Kidney (tissue), 14 donors: Measurements from ENCODE around the gene HK1. TPM values are rescaled to one million over a fixed set of nuclear protein-coding genes. Genes with fewer than 3 reads are reported as not detected.

Experiments
- DNase-seq, 5 donors: peaks; one replicate each; pipeline ENCODE4 v3.0.0-alpha.2; 2013 to 2020
- FAIRE-seq: peaks from 2 replicates; lab custom pipeline; 2012; peaks lifted over from hg19 to GRCh38; lab: Jason Lieb, UNC
- H3K27ac ChIP-seq, 2 donors: one replicate each; pipeline ENCODE4 v1.7.0; 2013; ENCODE audit warnings: low read depth in 2 of 2, low read length in 2 of 2, inconsistent platforms in 1 of 2
- H3K27me3 ChIP-seq: one replicate; pipeline ENCODE4 v1.7.1; 2013; ENCODE audit warnings: low read length, inconsistent platforms; ENCODE audit not compliant: control insufficient read depth, insufficient read depth
- H3K36me3 ChIP-seq, 3 donors: one replicate each; pipeline versions ENCODE4 v1.7.0 to v1.7.1; 2013; ENCODE audit warnings: low read length in 3 of 3, control low read depth in 1 of 3, inconsistent platforms in 1 of 3; ENCODE audit not compliant: insufficient read depth in 3 of 3, control insufficient read depth in 2 of 3
- H3K4me1 ChIP-seq, 3 donors: one replicate each; pipeline versions ENCODE4 v1.7.0 to v1.7.1; 2013; ENCODE audit warnings: low read length in 3 of 3, inconsistent platforms in 1 of 3, low read depth in 1 of 3; ENCODE audit not compliant: control insufficient read depth in 2 of 3, insufficient read depth in 2 of 3
- H3K4me3 ChIP-seq, 3 donors: one replicate each; pipeline versions ENCODE4 v1.7.0 to v1.8.1; 2013; ENCODE audit warnings: low read length in 3 of 3, control low read depth in 1 of 3, inconsistent platforms in 1 of 3
- H3K9ac ChIP-seq, 3 donors: one replicate each; pipeline versions ENCODE4 v1.7.0 to v1.7.1; 2013; ENCODE audit warnings: low read length in 3 of 3, control low read depth in 1 of 3, inconsistent platforms in 1 of 3
- H3K9me3 ChIP-seq, 3 donors: one replicate each; pipeline versions ENCODE4 v1.7.0 to v1.7.1; 2013; ENCODE audit warnings: low read length in 3 of 3, control low read depth in 1 of 3, inconsistent platforms in 1 of 3; ENCODE audit not compliant: control insufficient read depth in 2 of 3, insufficient read depth in 1 of 3
- intact Hi-C: fragments of 100-400 bp; cut with DNase I; formaldehyde crosslinking; loops from one replicate; pipeline ENCODE4 v1.11.1; 2022
- polyA plus RNA-seq: library from polyadenylated mRNA; stranded (reverse); fragments of 350-450 nt; fragmentation: Illumina TruSeq; extraction: RNeasy Lipid Tissue Mini Kit (QIAGEN cat#74804); gene quantifications from one replicate; pipeline ENCODE4 v1.2.3, GENCODE V29; 2014; ENCODE audit warnings: low read depth, low replicate concordance; ENCODE audit not compliant: insufficient read depth
- total RNA-seq: library from RNA; stranded (reverse); fragmentation: NEBNext Ultra II Directional; extraction: Animal tissue kit (Norgen Biotek cat#: 25700); gene quantifications from one replicate; pipeline ENCODE4 v1.2.1, GENCODE V29; 2021
- TF ChIP-seq, protein P1 (sequence below): IDR thresholded peaks from 3 replicates; pipeline ENCODE4 v1.5.1; 2012; ENCODE audit warnings: mild to moderate bottlenecking, moderate library complexity, borderline replicate concordance; ENCODE audit not compliant: insufficient read depth; ENCODE audit errors: extremely low read depth
- donor health status: control.
- donor health status: control.
- donor health status: control.
- donor health status: control.
- donor health status: control.
- donor health status: DM: yes; HTN: yes; CAD: no.
- donor health status: Normal renal cell carcinoma (clear cell type).

The HK1 gene
- total and polyA plus RNA-seq, 2 donors from 2014 or later = 35.9 to 84.9 TPM

DNA sequence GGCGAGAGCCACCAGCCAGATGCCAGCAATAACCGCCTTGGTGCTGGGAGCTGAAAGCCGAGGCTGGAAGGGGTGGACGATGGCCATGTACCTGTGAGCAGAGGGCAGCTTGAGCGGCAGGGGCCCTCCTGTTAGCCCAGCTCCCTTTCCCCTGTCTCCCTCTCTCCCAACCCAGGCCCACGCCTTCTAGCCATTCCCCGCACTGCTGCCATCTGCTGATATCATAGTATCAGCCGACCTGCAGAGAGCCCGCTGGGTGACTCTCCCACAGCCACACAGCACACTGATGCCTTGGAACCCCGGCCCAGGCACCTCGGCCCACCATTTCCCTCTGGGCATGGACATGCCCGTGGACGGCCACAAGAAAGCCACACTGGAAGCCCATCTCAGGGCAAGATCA, 136.8 kb downstream of the HK1 start:
- intact Hi-C loops = no loop called here
- H3K27me3 ChIP-seq = no peaks in the 10 kb centered on the region

GRCh38 chr10:69415951-69416350, 137.7 kb downstream of the HK1 start:
- Histone ChIP-seq H3K4me1 (no peaks in the 10 kb centered on the region), H3K27ac (no peak overlapping the region), H3K9me3 (no peaks in the 10 kb centered on the region), H3K9ac (no peak overlapping the region), H3K27me3 (no peaks in the 10 kb centered on the region), H3K36me3 (no peaks in the 10 kb centered on the region), H3K4me3 (no peak overlapping the region)
- FAIRE-seq (no peak), DNase-seq (no peak)
- TF ChIP-seq, protein P1, sequence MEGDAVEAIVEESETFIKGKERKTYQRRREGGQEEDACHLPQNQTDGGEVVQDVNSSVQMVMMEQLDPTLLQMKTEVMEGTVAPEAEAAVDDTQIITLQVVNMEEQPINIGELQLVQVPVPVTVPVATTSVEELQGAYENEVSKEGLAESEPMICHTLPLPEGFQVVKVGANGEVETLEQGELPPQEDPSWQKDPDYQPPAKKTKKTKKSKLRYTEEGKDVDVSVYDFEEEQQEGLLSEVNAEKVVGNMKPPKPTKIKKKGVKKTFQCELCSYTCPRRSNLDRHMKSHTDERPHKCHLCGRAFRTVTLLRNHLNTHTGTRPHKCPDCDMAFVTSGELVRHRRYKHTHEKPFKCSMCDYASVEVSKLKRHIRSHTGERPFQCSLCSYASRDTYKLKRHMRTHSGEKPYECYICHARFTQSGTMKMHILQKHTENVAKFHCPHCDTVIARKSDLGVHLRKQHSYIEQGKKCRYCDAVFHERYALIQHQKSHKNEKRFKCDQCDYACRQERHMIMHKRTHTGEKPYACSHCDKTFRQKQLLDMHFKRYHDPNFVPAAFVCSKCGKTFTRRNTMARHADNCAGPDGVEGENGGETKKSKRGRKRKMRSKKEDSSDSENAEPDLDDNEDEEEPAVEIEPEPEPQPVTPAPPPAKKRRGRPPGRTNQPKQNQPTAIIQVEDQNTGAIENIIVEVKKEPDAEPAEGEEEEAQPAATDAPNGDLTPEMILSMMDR = no peak
- intact Hi-C loops = no loop called here

More for the DNA sequence above, 136.8 kb downstream of the HK1 start:
- Histone ChIP-seq H3K9ac (no peak overlapping the region), H3K9me3 (no peaks in the 10 kb centered on the region), H3K4me1 (no peaks in the 10 kb centered on the region), H3K36me3 (no peaks in the 10 kb centered on the region), H3K27ac (no peak overlapping the region), H3K4me3 (no peak overlapping the region)
- DNase-seq (no peak), FAIRE-seq (no peak)
- TF ChIP-seq, protein P1 = no peak

GRCh38 chr10:69416695-69417094, 138.4 kb downstream of the HK1 start, which contains the start of gene TACR2:
Gene TACR2, minus strand, starts transcription at chr10:69416918. Its CDS starts 595 bp downstream, at chr10:69416323.
- Histone ChIP-seq H3K27me3 (no peaks in the 10 kb centered on the region), H3K4me3 (no peak within 1 kb of the TSS), H3K9me3 (no peaks in the 10 kb centered on the region), H3K4me1 (no peaks in the 10 kb centered on the region), H3K27ac (no peak within 1 kb of the TSS), H3K9ac (no peak within 1 kb of the TSS), H3K36me3 (no peaks in the 10 kb centered on the region)
- intact Hi-C loops = no loop called here
- DNase-seq (no peak), FAIRE-seq (no peak)
- TF ChIP-seq, protein P1 = no peak

DNA sequence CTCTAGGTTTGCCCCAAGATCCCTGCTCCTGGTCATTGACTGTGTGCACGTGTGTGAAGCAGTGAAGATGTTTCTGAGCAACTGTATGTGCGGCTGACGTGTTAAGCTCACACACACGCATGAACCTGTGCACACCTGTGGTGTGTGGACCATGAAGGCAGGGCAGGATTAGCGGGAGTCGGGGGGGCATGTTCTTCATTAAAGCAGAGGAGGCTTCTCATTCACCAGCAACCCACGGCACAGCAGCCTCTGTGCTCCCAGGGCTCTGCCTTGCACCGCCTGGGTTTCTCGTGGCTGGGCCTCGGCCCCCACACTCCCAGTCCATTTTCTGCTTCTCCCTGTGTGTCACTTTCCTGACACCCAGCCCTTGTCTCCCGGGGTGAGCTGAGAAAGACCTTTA, 139.2 kb downstream of the HK1 start:
- DNase-seq = no peak
- no peak for FAIRE-seq
- Histone ChIP-seq H3K36me3 (no peaks in the 10 kb centered on the region), H3K4me1 (no peaks in the 10 kb centered on the region), H3K9me3 (no peaks in the 10 kb centered on the region), H3K4me3 (no peak overlapping the region), H3K27ac (no peak overlapping the region), H3K27me3 (no peaks in the 10 kb centered on the region), H3K9ac (no peak overlapping the region)
- TF ChIP-seq, protein P1 = no peak
- intact Hi-C loops = no loop called here
